ENCODE results near the gene TMEM248.

DNA sequence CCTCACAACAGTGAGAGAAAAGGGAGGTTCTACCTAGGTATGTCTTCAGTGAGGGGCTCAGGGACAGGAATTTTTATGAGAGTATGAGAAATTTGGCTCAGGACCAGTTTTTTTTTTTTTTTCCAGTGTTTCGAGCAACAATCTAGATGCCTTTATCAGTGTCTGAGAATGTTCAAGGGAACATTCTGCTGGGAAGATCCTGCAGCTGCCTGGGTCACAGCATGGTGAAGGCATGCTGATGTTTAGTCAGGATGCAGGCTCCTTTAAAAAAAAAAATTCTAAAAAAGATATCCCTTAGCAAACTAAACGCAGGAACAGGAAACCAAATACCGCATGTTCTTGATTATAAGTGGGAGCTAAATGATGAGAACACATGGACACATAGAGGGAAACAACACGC lies 43.4 kb downstream of the TMEM248 start:
- TF ChIP-seq, protein P1, sequence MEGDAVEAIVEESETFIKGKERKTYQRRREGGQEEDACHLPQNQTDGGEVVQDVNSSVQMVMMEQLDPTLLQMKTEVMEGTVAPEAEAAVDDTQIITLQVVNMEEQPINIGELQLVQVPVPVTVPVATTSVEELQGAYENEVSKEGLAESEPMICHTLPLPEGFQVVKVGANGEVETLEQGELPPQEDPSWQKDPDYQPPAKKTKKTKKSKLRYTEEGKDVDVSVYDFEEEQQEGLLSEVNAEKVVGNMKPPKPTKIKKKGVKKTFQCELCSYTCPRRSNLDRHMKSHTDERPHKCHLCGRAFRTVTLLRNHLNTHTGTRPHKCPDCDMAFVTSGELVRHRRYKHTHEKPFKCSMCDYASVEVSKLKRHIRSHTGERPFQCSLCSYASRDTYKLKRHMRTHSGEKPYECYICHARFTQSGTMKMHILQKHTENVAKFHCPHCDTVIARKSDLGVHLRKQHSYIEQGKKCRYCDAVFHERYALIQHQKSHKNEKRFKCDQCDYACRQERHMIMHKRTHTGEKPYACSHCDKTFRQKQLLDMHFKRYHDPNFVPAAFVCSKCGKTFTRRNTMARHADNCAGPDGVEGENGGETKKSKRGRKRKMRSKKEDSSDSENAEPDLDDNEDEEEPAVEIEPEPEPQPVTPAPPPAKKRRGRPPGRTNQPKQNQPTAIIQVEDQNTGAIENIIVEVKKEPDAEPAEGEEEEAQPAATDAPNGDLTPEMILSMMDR (IDR thresholded peaks at IDR 0.05; ENCODE audit: extremely low read depth in 1 of 2, insufficient read depth in 1 of 2, low read depth in 1 of 2, low read length in 2 of 2), result no peak
- TF ChIP-seq POLR2AphosphoS5 (IDR thresholded peaks at IDR 0.05; ENCODE audit: insufficient read depth, low read depth, low read length) (no peak), POLR2A (IDR thresholded peaks at IDR 0.05; ENCODE audit: low read depth, low read length) (no peak), EZH2 (IDR thresholded peaks at IDR 0.05; ENCODE audit: borderline replicate concordance, low read depth, low read length, severe bottlenecking) (no peak), JUN (IDR thresholded peaks at IDR 0.05; ENCODE audit: borderline replicate concordance, insufficient read depth, insufficient read length, low read depth) (no peak), FOS (IDR thresholded peaks at IDR 0.05; ENCODE audit: borderline replicate concordance, insufficient read depth, low read length) (no peak), MYC (IDR thresholded peaks at IDR 0.05; ENCODE audit: low read depth, low read length) (no peak)
- TF ChIP-seq, protein P2, sequence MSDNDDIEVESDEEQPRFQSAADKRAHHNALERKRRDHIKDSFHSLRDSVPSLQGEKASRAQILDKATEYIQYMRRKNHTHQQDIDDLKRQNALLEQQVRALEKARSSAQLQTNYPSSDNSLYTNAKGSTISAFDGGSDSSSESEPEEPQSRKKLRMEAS (IDR thresholded peaks at IDR 0.05; ENCODE audit: insufficient read depth, insufficient read length), result no peak
